Activated CD8-positive, alpha-beta T cell treated with anti-CD3 and anti-CD28 coated beads for 36 hours (primary cell): Measurements from ENCODE around the gene AP3B1. TPM values are rescaled to one million over a fixed set of nuclear protein-coding genes. Genes with fewer than 3 reads are reported as not detected.

Experiments
- ATAC-seq: fragments of 200-7000 bp; cut with Tn5 transposase; one replicate; pipeline ENCODE4 v1.10.0; 2021; ENCODE audit warnings: mild to moderate bottlenecking, moderate library complexity
- CTCF ChIA-PET: fragments of 350-600 bp; sonication (Branson Sonifier 250); formaldehyde crosslinking; loops from one replicate; lab custom pipeline; 2021; ENCODE audit warnings: antibody characterized with exemption; lab: Charles Lee
- POLR2A ChIA-PET: fragments of 350-600 bp; sonication (Branson Sonifier 250); formaldehyde crosslinking; loops from one replicate; lab custom pipeline; 2021; ENCODE audit warnings: antibody characterized with exemption; lab: Charles Lee
- DNase-seq: peaks from one replicate; pipeline ENCODE4 v3.0.0-alpha.2; 2020
- H3K27ac Mint-ChIP-seq: one replicate; pipeline ENCODE4 v1.8.0; 2021; ENCODE audit warnings: mild to moderate bottlenecking, mixed read lengths
- H3K27me3 Mint-ChIP-seq: one replicate; pipeline ENCODE4 v1.8.0; 2021; ENCODE audit warnings: mixed read lengths
- H3K36me3 Mint-ChIP-seq: one replicate; pipeline ENCODE4 v1.8.0; 2021; ENCODE audit warnings: low read depth, mixed read lengths
- H3K4me1 Mint-ChIP-seq: one replicate; pipeline ENCODE4 v1.8.0; 2021; ENCODE audit warnings: low read depth, mixed read lengths
- H3K4me3 Mint-ChIP-seq: one replicate; pipeline ENCODE4 v1.8.0; 2021; ENCODE audit warnings: mild to moderate bottlenecking, moderate library complexity, mixed read lengths
- H3K9me3 Mint-ChIP-seq: one replicate; pipeline ENCODE4 v1.8.0; 2021; ENCODE audit warnings: mixed read lengths
- intact Hi-C: fragments of 100-400 bp; cut with micrococcal nuclease; formaldehyde crosslinking; loops from one replicate; pipeline ENCODE4 v1.10.0; 2022
- total RNA-seq, 2 experiments: library from RNA; stranded (reverse); gene quantifications; one replicate each; pipeline ENCODE4 v1.2.3, GENCODE V29; 2021
- TF ChIP-seq, protein P1 (sequence below): fragments of 200-600 bp; IDR thresholded peaks from one replicate; pipeline ENCODE4 v1.8.0; 2022; ENCODE audit warnings: antibody characterized with exemption, mild to moderate bottlenecking

Gene AP3B1
- total RNA-seq, 2 experiments from 2014 or later = 33.0 to 34.4 TPM

DNA sequence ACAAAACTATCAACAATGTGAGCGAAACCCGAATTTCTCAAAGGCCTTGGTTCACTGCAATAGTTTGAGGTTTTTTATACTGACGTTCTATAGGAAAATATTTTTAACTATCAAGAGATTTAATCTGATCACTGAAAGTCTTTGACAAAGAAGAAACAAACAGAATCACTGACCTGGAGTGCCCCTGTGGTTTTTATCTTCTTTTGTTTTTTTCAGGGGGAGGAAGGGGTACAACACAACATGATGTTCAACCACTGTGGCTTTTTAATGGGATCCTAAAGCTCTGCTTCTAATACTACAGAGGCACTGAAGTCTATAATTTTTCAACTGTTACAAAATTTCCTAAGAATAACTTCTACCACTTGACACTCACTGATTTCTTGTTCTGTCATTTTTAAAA is 185.9 kb downstream of the AP3B1 start:
- no peak for DNase-seq
- Mint-ChIP-seq H3K9me3 (no peaks in the 10 kb centered on the region), H3K4me3 (no peak overlapping the region), H3K4me1 (no peaks in the 10 kb centered on the region), H3K27me3 (no peaks in the 10 kb centered on the region), H3K36me3 (peaks cover 24% of the 10 kb centered on the region), H3K27ac (no peak overlapping the region)
- CTCF ChIA-PET = no interaction called here
- intact Hi-C loops = no loop called here
- POLR2A ChIA-PET = no interaction called here
- TF ChIP-seq, protein P1, sequence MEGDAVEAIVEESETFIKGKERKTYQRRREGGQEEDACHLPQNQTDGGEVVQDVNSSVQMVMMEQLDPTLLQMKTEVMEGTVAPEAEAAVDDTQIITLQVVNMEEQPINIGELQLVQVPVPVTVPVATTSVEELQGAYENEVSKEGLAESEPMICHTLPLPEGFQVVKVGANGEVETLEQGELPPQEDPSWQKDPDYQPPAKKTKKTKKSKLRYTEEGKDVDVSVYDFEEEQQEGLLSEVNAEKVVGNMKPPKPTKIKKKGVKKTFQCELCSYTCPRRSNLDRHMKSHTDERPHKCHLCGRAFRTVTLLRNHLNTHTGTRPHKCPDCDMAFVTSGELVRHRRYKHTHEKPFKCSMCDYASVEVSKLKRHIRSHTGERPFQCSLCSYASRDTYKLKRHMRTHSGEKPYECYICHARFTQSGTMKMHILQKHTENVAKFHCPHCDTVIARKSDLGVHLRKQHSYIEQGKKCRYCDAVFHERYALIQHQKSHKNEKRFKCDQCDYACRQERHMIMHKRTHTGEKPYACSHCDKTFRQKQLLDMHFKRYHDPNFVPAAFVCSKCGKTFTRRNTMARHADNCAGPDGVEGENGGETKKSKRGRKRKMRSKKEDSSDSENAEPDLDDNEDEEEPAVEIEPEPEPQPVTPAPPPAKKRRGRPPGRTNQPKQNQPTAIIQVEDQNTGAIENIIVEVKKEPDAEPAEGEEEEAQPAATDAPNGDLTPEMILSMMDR = no peak
- ATAC-seq = no peak

DNA sequence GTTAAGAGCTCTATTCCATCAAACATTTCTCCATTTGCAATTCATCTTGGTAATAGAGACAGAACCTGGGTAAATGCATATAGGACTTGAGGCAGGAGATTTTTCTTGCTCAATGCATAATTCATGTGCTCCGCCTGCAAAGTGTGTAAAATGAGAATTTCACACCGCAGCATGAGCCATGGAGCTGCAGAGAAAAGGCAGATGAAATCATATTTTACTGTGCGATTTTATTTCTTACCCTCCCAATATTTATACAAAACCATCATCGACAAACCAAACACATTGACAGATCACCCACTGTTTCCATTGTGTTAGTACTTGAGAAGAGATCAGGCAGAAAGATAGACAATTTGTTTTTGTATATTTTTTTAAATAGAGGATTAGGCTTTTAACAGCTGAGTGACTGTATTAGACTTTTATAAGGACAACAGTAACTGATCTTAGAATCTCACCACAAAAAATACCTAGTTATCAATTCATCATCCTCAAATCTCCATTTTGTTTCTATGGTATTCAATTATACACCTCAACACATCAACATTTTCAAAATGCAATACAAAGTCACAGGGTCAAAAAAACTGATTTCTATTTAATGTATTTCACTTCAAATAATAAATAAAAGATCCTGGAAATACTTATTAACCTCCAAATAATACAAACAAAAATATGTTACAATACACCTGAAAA is 191.1 kb downstream of the AP3B1 start:
- POLR2A ChIA-PET = interaction anchor here (0.6 kb wide), 1 partner anchor 211 kb away, joined by 3 read pairs; no protein-coding TSS in a partner anchor
- H3K9me3 Mint-ChIP-seq = no peaks in the 10 kb centered on the region
- no peaks in the 10 kb centered on the region for H3K27me3 Mint-ChIP-seq
- ATAC-seq (no peak), DNase-seq (no peak)
- peaks cover 35% of the 10 kb centered on the region for H3K36me3 Mint-ChIP-seq
- TF ChIP-seq, protein P1 = no peak
- intact Hi-C loops = no loop called here
- H3K4me3 Mint-ChIP-seq = no peak overlapping the region
- H3K4me1 Mint-ChIP-seq = no peaks in the 10 kb centered on the region
- H3K27ac Mint-ChIP-seq = no peak overlapping the region
- CTCF ChIA-PET = no interaction called here

DNA sequence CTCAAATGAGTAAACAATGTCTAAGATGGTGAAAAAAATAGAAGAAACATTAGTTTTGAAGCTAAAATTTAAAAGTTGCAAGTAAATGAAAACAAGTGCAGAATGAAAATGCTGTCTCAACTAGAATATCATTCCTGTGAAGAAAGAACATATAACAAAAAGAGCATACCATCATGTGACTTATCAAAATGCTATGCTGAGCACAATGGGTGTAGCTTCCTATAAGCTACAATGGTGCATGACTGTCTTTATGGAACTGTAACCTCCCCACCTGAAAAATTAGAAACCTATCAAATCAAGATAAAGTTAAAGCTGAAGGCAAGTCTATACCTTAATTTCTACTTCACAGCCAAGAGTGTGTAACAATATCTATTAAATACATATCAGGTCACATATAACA is 192.0 kb downstream of the AP3B1 start:
- no peaks in the 10 kb centered on the region for H3K9me3 Mint-ChIP-seq
- POLR2A ChIA-PET = no interaction called here
- no peaks in the 10 kb centered on the region for H3K27me3 Mint-ChIP-seq

DNA sequence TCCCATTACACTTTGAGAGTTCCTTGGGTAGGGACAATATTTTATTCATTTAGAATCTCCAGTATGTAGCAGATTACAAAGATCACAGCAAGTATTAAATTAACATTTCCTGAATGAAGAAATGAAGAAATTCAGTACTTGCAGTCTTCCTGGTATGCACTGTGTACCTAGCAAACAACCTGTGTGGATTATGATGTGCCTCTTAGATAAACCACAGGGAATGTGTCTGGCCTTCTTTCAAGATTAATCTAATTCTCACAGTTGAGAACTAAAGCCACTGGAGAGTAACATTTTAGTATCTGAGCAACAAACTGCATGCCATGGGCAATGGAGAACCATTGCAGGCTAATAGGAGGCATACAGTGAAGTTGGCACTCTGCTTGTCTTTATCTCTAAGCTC is 199.4 kb downstream of the AP3B1 start:
- no peaks in the 10 kb centered on the region for H3K9me3 Mint-ChIP-seq
- H3K36me3 Mint-ChIP-seq = peaks cover 44% of the 10 kb centered on the region
- H3K27me3 Mint-ChIP-seq = no peaks in the 10 kb centered on the region
- intact Hi-C loops = no loop called here
- no peak for DNase-seq
- no peak overlapping the region for H3K27ac Mint-ChIP-seq
- CTCF ChIA-PET = no interaction called here
- TF ChIP-seq, protein P1 = no peak
- ATAC-seq = no peak
- no peak overlapping the region for H3K4me3 Mint-ChIP-seq
- POLR2A ChIA-PET = interaction anchor here (0.5 kb wide), 1 partner anchor 9 kb away, joined by 3 read pairs; no protein-coding TSS in a partner anchor
- H3K4me1 Mint-ChIP-seq = no peaks in the 10 kb centered on the region

More for the DNA sequence above, 192.0 kb downstream of the AP3B1 start:
- DNase-seq (no peak), ATAC-seq (no peak)
- TF ChIP-seq, protein P1 = no peak
- intact Hi-C loops = no loop called here
- CTCF ChIA-PET = interaction anchor here (1.0 kb wide), 1 partner anchor 396 kb away, joined by 3 read pairs; no protein-coding TSS in a partner anchor
- H3K27ac Mint-ChIP-seq = no peak overlapping the region
- no peak overlapping the region for H3K4me3 Mint-ChIP-seq
- H3K4me1 Mint-ChIP-seq = no peaks in the 10 kb centered on the region
- peaks cover 35% of the 10 kb centered on the region for H3K36me3 Mint-ChIP-seq

DNA sequence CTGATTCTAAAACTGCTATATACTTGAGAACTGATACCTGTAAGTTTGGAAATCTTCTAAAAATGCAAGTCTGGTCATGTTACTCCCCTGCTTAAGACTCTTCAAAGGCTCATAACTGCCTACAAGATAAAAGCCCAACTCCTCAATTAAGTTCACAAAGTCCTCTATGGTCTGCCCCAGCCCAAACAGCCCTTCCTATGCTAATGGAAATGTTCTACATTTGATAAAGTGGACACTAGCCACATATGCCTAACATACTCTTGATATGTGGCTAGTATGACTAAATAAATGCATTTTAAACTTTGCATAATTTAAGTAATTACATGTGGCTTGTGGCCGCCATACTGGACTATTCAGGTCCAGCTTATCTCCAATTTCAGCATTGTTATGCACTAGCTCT is 204.5 kb downstream of the AP3B1 start:
- ChIA-PET POLR2A (no interaction called here), CTCF (no interaction called here)
- DNase-seq (no peak), ATAC-seq (no peak)
- H3K36me3 Mint-ChIP-seq = peaks cover 41% of the 10 kb centered on the region
- TF ChIP-seq, protein P1 = no peak
- intact Hi-C loops = no loop called here
- no peaks in the 10 kb centered on the region for H3K4me1 Mint-ChIP-seq
- no peaks in the 10 kb centered on the region for H3K27me3 Mint-ChIP-seq
- no peak overlapping the region for H3K4me3 Mint-ChIP-seq
- no peak overlapping the region for H3K27ac Mint-ChIP-seq
- no peaks in the 10 kb centered on the region for H3K9me3 Mint-ChIP-seq
